ENCODE results near the gene MUC4. TPM values are rescaled to one million over a fixed set of nuclear protein-coding genes. Genes with fewer than 3 reads are reported as not detected.
"Not testable (repeated sequence)": the region's sequence is repeated elsewhere in the genome, so short reads cannot be mapped to it uniquely, and the experiment has no call there.

Gene MUC4
- polyA plus RNA-seq, 1 donor from 2014 or later, result not detected

- not testable (repeated sequence) for H3K9me3 ChIP-seq (ENCODE audit: low read length); H3F3A ChIP-seq (ENCODE audit: insufficient read depth, low read length, poor library complexity, severe bottlenecking); H3K27ac ChIP-seq (ENCODE audit: low read length); H3K4me3 ChIP-seq (ENCODE audit: low read length); H3K4me2 ChIP-seq (ENCODE audit: low read length); H2AFZ ChIP-seq (ENCODE audit: low read depth, low read length); H3K36me3 ChIP-seq (ENCODE audit: insufficient read depth, low read length); H4K20me1 ChIP-seq (ENCODE audit: insufficient read depth); H3K27me3 ChIP-seq (ENCODE audit: insufficient read depth, low read depth, low read length); H3K9ac ChIP-seq (ENCODE audit: low read length); H3K79me2 ChIP-seq (replicated peaks; ENCODE audit: insufficient read depth, low read length); H3K9me2 ChIP-seq (ENCODE audit: insufficient read depth, low read length)
These were observed 89.4 kb downstream of the MUC4 start for GRCh38 chr3:195722139-195722995.

- not testable (repeated sequence) for H3K27ac ChIP-seq (ENCODE audit: low read length); H3K9ac ChIP-seq (ENCODE audit: low read length); H3K4me3 ChIP-seq (ENCODE audit: low read length); H3K9me2 ChIP-seq (ENCODE audit: insufficient read depth, low read length); H3K4me2 ChIP-seq (ENCODE audit: low read length); H2AFZ ChIP-seq (ENCODE audit: low read depth, low read length); H3K36me3 ChIP-seq (ENCODE audit: insufficient read depth, low read length); H3K9me3 ChIP-seq (ENCODE audit: low read length); H3F3A ChIP-seq (ENCODE audit: insufficient read depth, low read length, poor library complexity, severe bottlenecking); H3K79me2 ChIP-seq (replicated peaks; ENCODE audit: insufficient read depth, low read length); H3K27me3 ChIP-seq (ENCODE audit: insufficient read depth, low read depth, low read length); H4K20me1 ChIP-seq (ENCODE audit: insufficient read depth)
These were observed 90.8 kb downstream of the MUC4 start, which contains the start of gene MUC20 for GRCh38 chr3:195720831-195721506. Gene MUC20 (plus strand): TSS chr3:195720978. CDS start chr3:195721008, 30 bp downstream.

GRCh38 chr3:195719514-195720254 is 92.0 kb downstream of the MUC4 start:
- not testable (repeated sequence) for H3K9ac ChIP-seq (ENCODE audit: low read length); H2AFZ ChIP-seq (ENCODE audit: low read depth, low read length); H3K27ac ChIP-seq (ENCODE audit: low read length); H3K9me2 ChIP-seq (ENCODE audit: insufficient read depth, low read length); H3K27me3 ChIP-seq (ENCODE audit: insufficient read depth, low read depth, low read length); H3K4me2 ChIP-seq (ENCODE audit: low read length); H3K4me3 ChIP-seq (ENCODE audit: low read length); H3K36me3 ChIP-seq (ENCODE audit: insufficient read depth, low read length); H4K20me1 ChIP-seq (ENCODE audit: insufficient read depth); H3K79me2 ChIP-seq (replicated peaks; ENCODE audit: insufficient read depth, low read length); H3K9me3 ChIP-seq (ENCODE audit: low read length); H3F3A ChIP-seq (ENCODE audit: insufficient read depth, low read length, poor library complexity, severe bottlenecking)

GRCh38 chr3:195718477-195718984 is 93.2 kb downstream of the MUC4 start:
- H3K9me2 ChIP-seq (ENCODE audit: insufficient read depth, low read length), result no peaks in the 10 kb centered on the region
- no peak overlapping the region for H2AFZ ChIP-seq (ENCODE audit: low read depth, low read length)
- no peaks in the 10 kb centered on the region for H3K79me2 ChIP-seq (replicated peaks; ENCODE audit: insufficient read depth, low read length)
- H3K9me3 ChIP-seq (ENCODE audit: low read length), result no peaks in the 10 kb centered on the region
- no peak overlapping the region for H3K4me2 ChIP-seq (ENCODE audit: low read length)
- H3K4me3 ChIP-seq (ENCODE audit: low read length), result no peak overlapping the region
- TF ChIP-seq EZH2 (IDR thresholded peaks at IDR 0.05; ENCODE audit: borderline replicate concordance, insufficient read depth, low read length, poor library complexity, severe bottlenecking) (no peak), RAD21 (conservative IDR thresholded peaks at IDR 0.05) (no peak), POLR2AphosphoS5 (IDR thresholded peaks at IDR 0.05) (no peak), MXI1 (conservative IDR thresholded peaks at IDR 0.05; ENCODE audit: poor library complexity, severe bottlenecking) (no peak), REST (IDR thresholded peaks at IDR 0.05; ENCODE audit: borderline replicate concordance) (no peak), TAF1 (IDR thresholded peaks at IDR 0.05; ENCODE audit: low read depth) (no peak), CTCF (IDR thresholded peaks at IDR 0.05; ENCODE audit: poor library complexity, severe bottlenecking) (no peak), EP300 (conservative IDR thresholded peaks at IDR 0.05; ENCODE audit: poor library complexity, severe bottlenecking) (no peak), SMC3 (conservative IDR thresholded peaks at IDR 0.05; ENCODE audit: poor library complexity) (no peak)
- no peaks in the 10 kb centered on the region for H3F3A ChIP-seq (ENCODE audit: insufficient read depth, low read length, poor library complexity, severe bottlenecking)
- no peak overlapping the region for H3K27ac ChIP-seq (ENCODE audit: low read length)
- no peaks in the 10 kb centered on the region for H3K36me3 ChIP-seq (ENCODE audit: insufficient read depth, low read length)
- no peak overlapping the region for H3K9ac ChIP-seq (ENCODE audit: low read length)
- H4K20me1 ChIP-seq (ENCODE audit: insufficient read depth), result no peaks in the 10 kb centered on the region
- no peaks in the 10 kb centered on the region for H3K27me3 ChIP-seq (ENCODE audit: insufficient read depth, low read depth, low read length)
